ENCODE measurements around the gene SEC24D.

GRCh38 chr4:118835571-118836300 is at the start of gene SEC24D:
- no peak for TF ChIP-seq CTCF (IDR thresholded peaks at IDR 0.05; ENCODE audit: low read depth, low read length, poor library complexity, severe bottlenecking)
- TF ChIP-seq EZH2phosphoT487 (IDR thresholded peaks at IDR 0.05; ENCODE audit: borderline replicate concordance, low read length), result no peak

Measured in DOHH2 (cell line).